ENCODE measurements around the gene CAMK2N1.

Gene CAMK2N1

DNA sequence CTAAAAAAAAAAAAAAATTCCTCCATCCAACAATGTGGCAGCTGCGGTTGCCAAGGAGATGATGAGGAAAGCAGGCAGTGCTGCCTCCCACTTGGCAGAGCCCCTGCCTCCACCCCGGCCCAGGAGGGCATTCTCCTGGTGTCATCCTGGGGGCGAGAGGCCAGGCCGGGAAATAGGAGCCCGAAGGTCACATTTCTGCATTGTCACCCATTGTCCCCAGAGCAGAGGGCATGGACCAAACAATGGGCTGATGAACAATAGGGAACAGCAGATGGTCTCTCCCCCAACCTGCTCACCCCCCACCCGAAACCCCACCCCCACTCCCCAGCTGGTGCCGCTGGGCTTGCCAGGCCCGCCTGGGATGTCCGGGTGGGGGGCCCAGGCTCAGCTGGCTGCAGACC, 37.3 kb downstream of the CAMK2N1 start:
- Histone ChIP-seq H3K4me2 (ENCODE audit: low read length) (no peak overlapping the region), H3K9ac (no peak overlapping the region), H2AFZ (no peak overlapping the region), H3K4me3 (ENCODE audit: low read depth, low read length) (no peak overlapping the region), H3K36me3 (ENCODE audit: control insufficient read depth, insufficient read depth, low read length) (no peaks in the 10 kb centered on the region), H3K9me3 (ENCODE audit: control insufficient read depth, low read length) (no peaks in the 10 kb centered on the region), H3K79me2 (no peaks in the 10 kb centered on the region), H3K4me1 (no peaks in the 10 kb centered on the region), H3K27ac (no peak overlapping the region), H3K27me3 (ENCODE audit: control insufficient read depth, insufficient read depth, low read length) (no peaks in the 10 kb centered on the region)
- TF ChIP-seq CTCF (IDR thresholded peaks at IDR 0.05), result no peak

DNA sequence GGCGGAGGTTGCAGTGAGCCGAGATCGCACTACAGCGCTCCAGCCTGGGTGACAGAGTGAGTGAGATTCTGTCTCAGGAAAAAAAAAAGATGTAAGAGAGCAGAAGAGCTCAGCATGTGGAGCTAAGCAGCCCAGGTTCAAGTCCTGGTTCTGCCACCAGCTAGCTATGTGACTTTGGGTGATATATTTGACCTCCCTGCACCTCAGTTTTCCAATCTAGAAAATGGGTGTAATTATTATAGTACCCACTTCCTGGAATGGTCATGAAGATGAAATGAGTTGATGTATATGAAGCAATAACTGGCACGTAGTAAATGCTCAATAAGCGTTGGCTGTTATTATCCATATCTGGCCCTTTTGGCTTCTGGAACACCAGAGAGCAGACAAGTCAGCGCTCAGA, 38.2 kb downstream of the CAMK2N1 start:
- Histone ChIP-seq H3K4me1 (no peaks in the 10 kb centered on the region), H3K9ac (no peak overlapping the region), H3K27me3 (ENCODE audit: control insufficient read depth, insufficient read depth, low read length) (no peaks in the 10 kb centered on the region)

DNA sequence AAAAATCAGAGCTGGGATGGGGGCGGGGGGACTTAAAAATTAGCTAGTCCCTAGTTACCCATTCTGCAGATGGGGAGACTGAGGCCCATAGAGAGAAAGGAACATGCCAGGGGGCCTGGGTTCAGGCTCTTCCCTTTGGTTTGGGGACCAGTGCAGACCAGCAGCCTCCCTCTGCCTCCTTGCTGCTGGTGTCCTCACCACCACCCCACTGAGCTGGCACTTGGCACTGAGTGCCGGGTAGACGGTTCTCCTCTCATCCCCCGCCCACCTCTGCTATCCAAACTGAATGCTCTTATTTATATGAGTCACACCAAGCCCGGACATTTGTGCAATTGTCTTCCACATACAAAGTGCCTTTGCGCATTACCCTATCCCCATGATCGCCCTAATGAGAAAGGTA, 39.2 kb downstream of the CAMK2N1 start:
- no peak for TF ChIP-seq CTCF (IDR thresholded peaks at IDR 0.05)
- Histone ChIP-seq H3K9ac (no peak overlapping the region), H3K4me2 (ENCODE audit: low read length) (no peak overlapping the region), H3K4me1 (no peaks in the 10 kb centered on the region), H3K4me3 (ENCODE audit: low read depth, low read length) (no peak overlapping the region), H3K79me2 (no peaks in the 10 kb centered on the region), H3K9me3 (ENCODE audit: control insufficient read depth, low read length) (no peaks in the 10 kb centered on the region), H3K27ac (no peak overlapping the region), H3K27me3 (ENCODE audit: control insufficient read depth, insufficient read depth, low read length) (no peaks in the 10 kb centered on the region), H3K36me3 (ENCODE audit: control insufficient read depth, insufficient read depth, low read length) (no peaks in the 10 kb centered on the region), H2AFZ (no peak overlapping the region)

More for the DNA sequence above, 38.2 kb downstream of the CAMK2N1 start:
- no peaks in the 10 kb centered on the region for H3K79me2 ChIP-seq
- H3K9me3 ChIP-seq (ENCODE audit: control insufficient read depth, low read length), result no peaks in the 10 kb centered on the region
- no peaks in the 10 kb centered on the region for H3K36me3 ChIP-seq (ENCODE audit: control insufficient read depth, insufficient read depth, low read length)
- H2AFZ ChIP-seq, result no peak overlapping the region
- no peak overlapping the region for H3K4me2 ChIP-seq (ENCODE audit: low read length)
- no peak for TF ChIP-seq CTCF (IDR thresholded peaks at IDR 0.05)
- H3K27ac ChIP-seq, result no peak overlapping the region
- H3K4me3 ChIP-seq (ENCODE audit: low read depth, low read length), result no peak overlapping the region

GRCh38 chr1:20445956-20446355, 40.1 kb downstream of the CAMK2N1 start:
- H3K9me3 ChIP-seq (ENCODE audit: control insufficient read depth, low read length), result no peaks in the 10 kb centered on the region
- no peaks in the 10 kb centered on the region for H3K36me3 ChIP-seq (ENCODE audit: control insufficient read depth, insufficient read depth, low read length)
- H3K4me2 ChIP-seq (ENCODE audit: low read length), result no peak overlapping the region
- no peak overlapping the region for H3K4me3 ChIP-seq (ENCODE audit: low read depth, low read length)
- H3K4me1 ChIP-seq, result no peaks in the 10 kb centered on the region
- no peak for TF ChIP-seq CTCF (IDR thresholded peaks at IDR 0.05)
- H3K27me3 ChIP-seq (ENCODE audit: control insufficient read depth, insufficient read depth, low read length), result no peaks in the 10 kb centered on the region
- H3K9ac ChIP-seq, result no peak overlapping the region
- no peak overlapping the region for H2AFZ ChIP-seq
- H3K27ac ChIP-seq, result no peak overlapping the region
- H3K79me2 ChIP-seq, result no peaks in the 10 kb centered on the region

DNA sequence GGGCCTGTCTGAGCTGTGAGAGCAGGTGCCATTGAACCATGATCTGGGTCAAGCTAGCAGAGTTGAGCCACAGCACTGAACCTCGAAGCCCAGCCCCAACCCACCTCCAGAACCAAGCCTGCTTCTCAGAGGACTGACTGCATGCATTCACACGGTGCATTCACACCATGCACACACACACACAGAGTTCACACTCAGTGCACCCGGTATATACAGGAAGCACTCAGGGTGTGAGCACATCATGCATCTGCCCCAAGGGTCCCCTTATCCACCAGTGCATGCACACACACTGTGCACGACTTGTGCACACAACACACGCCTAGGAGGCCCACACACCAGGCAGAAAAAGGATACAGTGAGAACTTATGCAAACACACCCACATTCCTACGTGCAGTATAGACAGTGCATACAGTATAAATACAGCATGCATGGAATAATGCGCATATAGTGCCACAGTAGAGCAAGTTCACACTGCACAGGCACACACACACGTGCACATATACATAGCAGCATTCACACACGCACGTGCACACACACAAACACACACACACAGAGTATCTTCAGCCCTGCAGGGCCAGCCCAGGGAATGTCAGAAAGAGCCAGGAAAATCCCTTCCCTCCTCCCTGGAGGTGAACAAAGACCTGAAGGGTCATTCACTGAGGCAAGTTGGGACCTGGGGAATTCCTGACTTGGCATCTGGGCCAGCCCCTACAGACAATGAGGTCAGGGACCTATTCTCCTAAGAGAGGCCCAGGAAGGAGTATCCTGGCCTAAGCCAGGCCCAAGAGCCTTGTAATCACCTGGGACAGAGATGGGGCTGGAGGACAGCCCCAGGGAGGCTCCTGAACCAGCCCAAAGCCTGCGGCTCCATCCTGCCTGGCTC, 42.1 kb downstream of the CAMK2N1 start:
- no peaks in the 10 kb centered on the region for H3K36me3 ChIP-seq (ENCODE audit: control insufficient read depth, insufficient read depth, low read length)
- H3K4me1 ChIP-seq, result no peaks in the 10 kb centered on the region
- TF ChIP-seq CTCF (IDR thresholded peaks at IDR 0.05), result no peak
- H3K4me3 ChIP-seq (ENCODE audit: low read depth, low read length), result no peak overlapping the region
- no peaks in the 10 kb centered on the region for H3K79me2 ChIP-seq
- H3K27ac ChIP-seq, result no peak overlapping the region
- no peaks in the 10 kb centered on the region for H3K9me3 ChIP-seq (ENCODE audit: control insufficient read depth, low read length)
- no peak overlapping the region for H3K9ac ChIP-seq
- H3K27me3 ChIP-seq (ENCODE audit: control insufficient read depth, insufficient read depth, low read length), result no peaks in the 10 kb centered on the region
- H3K4me2 ChIP-seq (ENCODE audit: low read length), result no peak overlapping the region
- no peak overlapping the region for H2AFZ ChIP-seq
